GM12873 (cell line): ENCODE data around the gene CLCA1.
A peak's percentile ranks its signal among the peaks of the same experiment; 100 is the strongest.

Experiments used
- CTCF ChIP-seq: IDR thresholded peaks from 2 replicates; pipeline ENCODE4 v1.5.1; 2012; ENCODE audit warnings: low read depth, mild to moderate bottlenecking, moderate library complexity, low read length, control low read depth; ENCODE audit not compliant: insufficient read depth; ENCODE audit errors: missing control alignments

The CLCA1 gene

GRCh38 chr1:86487811-86488141, 19.0 kb downstream of the CLCA1 start:
- no peak for TF ChIP-seq CTCF

- no peak for TF ChIP-seq CTCF
Measured at GRCh38 chr1:86489242-86489878, 20.6 kb downstream of the CLCA1 start.

- no peak for TF ChIP-seq CTCF
Measured at GRCh38 chr1:86491171-86491950, 22.6 kb downstream of the CLCA1 start.

- TF ChIP-seq CTCF: no peak
Measured at GRCh38 chr1:86498281-86498680, 29.6 kb downstream of the CLCA1 start.

- peak; percentile 68 for TF ChIP-seq CTCF
Measured at GRCh38 chr1:86499987-86500593, 31.4 kb downstream of the CLCA1 start.

GRCh38 chr1:86500714-86501113, 32.0 kb downstream of the CLCA1 start:
- TF ChIP-seq CTCF: no peak

- TF ChIP-seq CTCF: peak; percentile 64
Measured at GRCh38 chr1:86502125-86502646, 33.5 kb downstream of the CLCA1 start.
